ENCODE data around the gene MDM2. TPM values are rescaled to one million over a fixed set of nuclear protein-coding genes. Genes with fewer than 3 reads are reported as not detected.

The MDM2 gene
- total and polyA plus RNA-seq, 2 experiments from 2014 or later = 80.4 to 111 TPM

DNA sequence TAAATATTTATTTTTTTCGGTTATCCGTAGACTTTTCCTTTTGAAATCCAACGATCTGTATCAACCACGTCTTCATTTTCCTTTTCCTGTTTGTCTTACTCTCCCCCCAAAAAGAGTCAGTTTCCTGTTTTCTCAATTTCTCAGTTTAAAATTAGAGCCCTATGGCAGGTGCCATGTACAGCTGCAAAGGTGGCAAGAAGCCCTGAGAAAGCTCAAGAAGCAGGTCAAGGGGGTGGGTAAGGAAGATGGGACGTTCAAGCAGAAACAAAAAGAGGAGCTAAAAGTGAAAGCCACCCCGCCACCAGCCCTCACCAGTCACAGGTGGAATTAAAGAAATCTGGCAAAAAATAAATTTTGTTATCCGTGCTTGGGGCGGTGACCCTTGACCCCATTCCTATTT, 35.3 kb upstream of the MDM2 start:
- Histone ChIP-seq H3K9me2 (ENCODE audit: insufficient read depth) (no peaks in the 10 kb centered on the region), H3F3A (ENCODE audit: insufficient read depth) (no peaks in the 10 kb centered on the region), H4K20me1 (ENCODE audit: insufficient read depth) (no peaks in the 10 kb centered on the region), H3K27ac (no peak overlapping the region), H3K9me3 (ENCODE audit: low read depth) (no peaks in the 10 kb centered on the region), H2AFZ (no peak overlapping the region), H3K36me3 (ENCODE audit: low read depth) (no peaks in the 10 kb centered on the region), H3K4me2 (ENCODE audit: unreplicated experiment) (no peak overlapping the region), H3K4me1 (ENCODE audit: insufficient read depth) (no peaks in the 10 kb centered on the region), H3K79me2 (ENCODE audit: insufficient read depth) (no peaks in the 10 kb centered on the region), H3K27me3 (replicated peaks; ENCODE audit: insufficient read depth) (no peaks in the 10 kb centered on the region), H3K4me3 (no peak overlapping the region), H3K9ac (no peak overlapping the region)
- DNase-seq = no peak
- no peak for TF ChIP-seq EZH2phosphoT487 (IDR thresholded peaks at IDR 0.05; ENCODE audit: insufficient read depth, low read depth)
- no peak for TF ChIP-seq EZH2 (IDR thresholded peaks at IDR 0.05; ENCODE audit: insufficient read depth, poor library complexity, severe bottlenecking)
- 94% methylated on average over 8 of the region's 8 CpGs for WGBS, 2 experiments (ENCODE audit: low coverage in 1 of 2, low lambda C conversion rate in 2 of 2, missing lambda C conversion rate in 2 of 2)
- in situ Hi-C loops (cut with MboI) = no loop called here

DNA sequence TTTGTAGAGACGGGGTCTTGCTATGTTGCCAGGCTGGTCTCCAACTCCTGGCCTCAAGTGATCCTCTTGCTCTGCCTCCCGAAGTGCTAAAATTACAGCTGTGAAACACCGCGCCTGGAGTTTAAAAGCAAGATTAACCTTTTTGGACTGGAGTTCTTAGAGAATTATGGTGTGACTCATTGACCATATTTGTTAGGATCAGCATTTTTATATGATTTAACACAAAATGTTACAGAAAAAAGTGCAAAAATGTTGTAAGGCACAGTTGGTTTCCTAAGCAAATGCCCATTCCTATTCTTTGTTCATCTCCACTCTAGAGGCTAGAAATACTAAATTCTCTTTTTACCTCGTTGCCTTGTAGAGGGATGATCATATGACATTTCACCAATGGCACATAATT, 34.4 kb upstream of the MDM2 start:
- Histone ChIP-seq H3K9me3 (ENCODE audit: low read depth) (no peaks in the 10 kb centered on the region), H3K4me3 (no peak overlapping the region), H3K36me3 (ENCODE audit: low read depth) (no peaks in the 10 kb centered on the region), H3K27ac (no peak overlapping the region), H3F3A (ENCODE audit: insufficient read depth) (no peaks in the 10 kb centered on the region), H3K9ac (no peak overlapping the region), H3K4me2 (ENCODE audit: unreplicated experiment) (no peak overlapping the region), H3K27me3 (replicated peaks; ENCODE audit: insufficient read depth) (no peaks in the 10 kb centered on the region), H4K20me1 (ENCODE audit: insufficient read depth) (no peaks in the 10 kb centered on the region), H2AFZ (no peak overlapping the region), H3K4me1 (ENCODE audit: insufficient read depth) (no peaks in the 10 kb centered on the region), H3K9me2 (ENCODE audit: insufficient read depth) (no peaks in the 10 kb centered on the region), H3K79me2 (ENCODE audit: insufficient read depth) (no peaks in the 10 kb centered on the region)
- in situ Hi-C loops (cut with MboI) = no loop called here
- DNase-seq = no peak
- TF ChIP-seq EZH2phosphoT487 (IDR thresholded peaks at IDR 0.05; ENCODE audit: insufficient read depth, low read depth) = no peak
- no peak for TF ChIP-seq EZH2 (IDR thresholded peaks at IDR 0.05; ENCODE audit: insufficient read depth, poor library complexity, severe bottlenecking)
- WGBS, 2 experiments (ENCODE audit: low coverage in 1 of 2, low lambda C conversion rate in 2 of 2, missing lambda C conversion rate in 2 of 2) = 95 to 96% methylated on average over 5 of the region's 5 CpGs

DNA sequence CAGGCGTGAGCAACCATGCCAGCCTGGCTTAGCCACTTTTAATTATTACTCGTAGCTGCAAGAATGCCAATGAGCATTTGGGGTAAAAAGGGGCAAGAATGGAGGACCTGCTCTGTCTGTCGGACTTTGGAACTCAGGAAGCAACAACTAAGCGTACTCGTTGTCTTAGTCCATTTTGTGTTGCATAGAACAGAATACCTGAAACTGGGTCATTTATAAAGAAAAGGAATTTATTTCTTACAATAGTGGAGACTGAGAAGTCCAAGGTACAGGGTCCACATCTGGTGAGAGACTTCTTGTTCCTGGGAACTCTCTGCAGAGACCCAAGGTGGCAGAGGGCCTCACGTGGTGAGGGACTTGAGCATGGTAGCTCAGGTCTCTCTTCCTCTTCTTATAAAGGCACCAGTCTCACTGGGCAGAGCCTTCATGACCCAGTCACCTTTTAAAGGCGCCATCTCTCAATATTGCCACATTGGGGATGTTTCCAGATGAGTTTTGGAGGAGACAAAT, 32.8 kb upstream of the MDM2 start:
- H3K27me3 ChIP-seq (replicated peaks; ENCODE audit: insufficient read depth) = no peaks in the 10 kb centered on the region
- H3K9me2 ChIP-seq (ENCODE audit: insufficient read depth) = no peaks in the 10 kb centered on the region
- no peak for DNase-seq
- WGBS, 2 experiments (ENCODE audit: low coverage in 1 of 2, low lambda C conversion rate in 2 of 2, missing lambda C conversion rate in 2 of 2) = 93 to 94% methylated on average over 7 of the region's 7 CpGs
- H4K20me1 ChIP-seq (ENCODE audit: insufficient read depth) = no peaks in the 10 kb centered on the region
- H3K9ac ChIP-seq = no peak overlapping the region
- no peak overlapping the region for H3K27ac ChIP-seq
- in situ Hi-C loops (cut with MboI) = no loop called here
- no peak overlapping the region for H3K4me3 ChIP-seq
- H2AFZ ChIP-seq = no peak overlapping the region
- TF ChIP-seq EZH2phosphoT487 (IDR thresholded peaks at IDR 0.05; ENCODE audit: insufficient read depth, low read depth) = no peak
- TF ChIP-seq EZH2 (IDR thresholded peaks at IDR 0.05; ENCODE audit: insufficient read depth, poor library complexity, severe bottlenecking) = no peak
- no peak overlapping the region for H3K4me2 ChIP-seq (ENCODE audit: unreplicated experiment)
- H3K36me3 ChIP-seq (ENCODE audit: low read depth) = no peaks in the 10 kb centered on the region
- no peaks in the 10 kb centered on the region for H3K4me1 ChIP-seq (ENCODE audit: insufficient read depth)
- H3F3A ChIP-seq (ENCODE audit: insufficient read depth) = no peaks in the 10 kb centered on the region
- H3K9me3 ChIP-seq (ENCODE audit: low read depth) = no peaks in the 10 kb centered on the region
- H3K79me2 ChIP-seq (ENCODE audit: insufficient read depth) = no peaks in the 10 kb centered on the region

DNA sequence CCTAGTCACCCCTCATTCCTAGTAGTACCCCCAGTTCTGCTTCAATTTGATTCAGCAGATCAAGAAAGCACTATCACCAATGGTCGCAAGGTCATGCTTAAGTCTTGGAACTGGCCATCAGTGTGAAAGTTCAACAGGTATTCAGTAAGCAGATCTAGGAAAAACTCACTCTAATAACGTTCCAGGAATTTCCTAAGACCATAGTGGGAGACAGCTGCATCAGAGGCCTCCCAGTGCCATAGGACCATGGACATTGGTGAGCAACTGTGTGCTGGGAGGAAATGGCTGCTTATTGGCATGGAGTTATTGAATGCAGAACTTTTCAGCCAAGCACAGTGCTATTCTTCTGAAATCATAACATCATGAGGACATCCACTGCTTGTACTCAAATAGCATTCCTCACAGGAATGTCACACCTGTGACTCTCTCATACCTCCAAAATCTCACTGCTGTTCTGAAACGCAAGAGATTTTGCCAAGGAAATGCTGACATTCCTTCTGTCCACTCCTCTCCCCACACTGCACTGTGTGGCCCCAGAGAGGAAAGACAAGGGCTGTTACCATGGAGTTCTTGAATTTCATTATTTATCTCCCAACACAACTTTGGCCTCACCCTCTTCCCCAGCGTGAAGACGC, 30.9 kb upstream of the MDM2 start:
- Histone ChIP-seq H3K4me1 (ENCODE audit: insufficient read depth) (no peaks in the 10 kb centered on the region), H3K9ac (no peak overlapping the region), H3K27ac (no peak overlapping the region), H3K9me3 (ENCODE audit: low read depth) (no peaks in the 10 kb centered on the region), H2AFZ (no peak overlapping the region), H3K36me3 (ENCODE audit: low read depth) (no peaks in the 10 kb centered on the region), H3K9me2 (ENCODE audit: insufficient read depth) (no peaks in the 10 kb centered on the region), H3K4me3 (no peak overlapping the region), H3F3A (ENCODE audit: insufficient read depth) (no peaks in the 10 kb centered on the region), H3K79me2 (ENCODE audit: insufficient read depth) (no peaks in the 10 kb centered on the region), H3K4me2 (ENCODE audit: unreplicated experiment) (no peak overlapping the region), H3K27me3 (replicated peaks; ENCODE audit: insufficient read depth) (no peaks in the 10 kb centered on the region), H4K20me1 (ENCODE audit: insufficient read depth) (no peaks in the 10 kb centered on the region)
- in situ Hi-C loops (cut with MboI) = no loop called here
- no peak for TF ChIP-seq EZH2phosphoT487 (IDR thresholded peaks at IDR 0.05; ENCODE audit: insufficient read depth, low read depth)
- no peak for TF ChIP-seq EZH2 (IDR thresholded peaks at IDR 0.05; ENCODE audit: insufficient read depth, poor library complexity, severe bottlenecking)
- no peak for DNase-seq
- 96 to 97% methylated on average over 5 of the region's 5 CpGs for WGBS, 2 experiments (ENCODE audit: low coverage in 1 of 2, low lambda C conversion rate in 2 of 2, missing lambda C conversion rate in 2 of 2)

DNA sequence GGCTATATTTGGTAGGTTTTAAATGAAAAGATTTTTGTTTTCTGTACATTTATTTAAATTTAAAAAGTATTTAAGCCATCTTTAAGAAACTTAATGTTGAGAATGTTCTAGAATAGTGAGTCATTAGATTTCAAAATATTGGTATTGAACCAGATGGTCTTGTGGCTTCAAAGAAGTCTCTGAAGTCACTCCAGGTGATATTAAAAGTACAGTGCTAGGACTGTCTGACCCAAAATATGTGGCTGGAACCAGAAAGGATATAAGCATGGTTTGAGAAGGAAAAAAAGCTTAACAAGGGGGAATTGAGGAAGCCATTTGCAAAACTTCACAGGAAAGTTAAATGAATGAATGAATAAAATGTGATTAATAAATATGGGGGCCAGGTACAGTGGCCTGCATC, 28.7 kb upstream of the MDM2 start:
- H3K27ac ChIP-seq = no peak overlapping the region
- no peaks in the 10 kb centered on the region for H3K79me2 ChIP-seq (ENCODE audit: insufficient read depth)
- no peaks in the 10 kb centered on the region for H3K4me1 ChIP-seq (ENCODE audit: insufficient read depth)
- H2AFZ ChIP-seq = no peak overlapping the region
- H3K9me3 ChIP-seq (ENCODE audit: low read depth) = no peaks in the 10 kb centered on the region
- no peaks in the 10 kb centered on the region for H3K36me3 ChIP-seq (ENCODE audit: low read depth)
- no peak overlapping the region for H3K4me2 ChIP-seq (ENCODE audit: unreplicated experiment)
- H3K9me2 ChIP-seq (ENCODE audit: insufficient read depth) = no peaks in the 10 kb centered on the region
- no peak overlapping the region for H3K4me3 ChIP-seq
- no peaks in the 10 kb centered on the region for H4K20me1 ChIP-seq (ENCODE audit: insufficient read depth)
- no peaks in the 10 kb centered on the region for H3K27me3 ChIP-seq (replicated peaks; ENCODE audit: insufficient read depth)
- in situ Hi-C loops (cut with MboI) = no loop called here
- no peak overlapping the region for H3K9ac ChIP-seq
- TF ChIP-seq EZH2 (IDR thresholded peaks at IDR 0.05; ENCODE audit: insufficient read depth, poor library complexity, severe bottlenecking) (no peak), EZH2phosphoT487 (IDR thresholded peaks at IDR 0.05; ENCODE audit: insufficient read depth, low read depth) (no peak)
- DNase-seq = peak; percentile 13
- no peaks in the 10 kb centered on the region for H3F3A ChIP-seq (ENCODE audit: insufficient read depth)
